Adrenal gland (tissue), 5 donors: Measurements from ENCODE around the gene KLK15.

ENCODE experiments used
- POLR2A ChIP-seq, 2 donors: fragments of 450-650 bp; IDR thresholded peaks; one replicate each; pipeline ENCODE4 v1.6.1; 2017; ENCODE audit warnings: antibody characterized with exemption in 2 of 2, mild to moderate bottlenecking in 2 of 2, moderate library complexity in 1 of 2
- TF ChIP-seq, protein P1 (sequence below), 6 experiments: fragments of 450-650 bp in 4 of 6; fragments of 200-600 bp in 2 of 6; sonication (generic) in 1 of 6; IDR thresholded peaks; 1 replicate in 5 of 6; 2 replicates in 1 of 6; pipeline versions ENCODE4 v1.5.1 to v1.8.0; 2016 to 2021; ENCODE audit warnings: antibody characterized with exemption in 6 of 6, mild to moderate bottlenecking in 2 of 6, moderate library complexity in 1 of 6
- donor health status: DM: no; HTN: no; CAD: no.

- TF ChIP-seq, protein P1, sequence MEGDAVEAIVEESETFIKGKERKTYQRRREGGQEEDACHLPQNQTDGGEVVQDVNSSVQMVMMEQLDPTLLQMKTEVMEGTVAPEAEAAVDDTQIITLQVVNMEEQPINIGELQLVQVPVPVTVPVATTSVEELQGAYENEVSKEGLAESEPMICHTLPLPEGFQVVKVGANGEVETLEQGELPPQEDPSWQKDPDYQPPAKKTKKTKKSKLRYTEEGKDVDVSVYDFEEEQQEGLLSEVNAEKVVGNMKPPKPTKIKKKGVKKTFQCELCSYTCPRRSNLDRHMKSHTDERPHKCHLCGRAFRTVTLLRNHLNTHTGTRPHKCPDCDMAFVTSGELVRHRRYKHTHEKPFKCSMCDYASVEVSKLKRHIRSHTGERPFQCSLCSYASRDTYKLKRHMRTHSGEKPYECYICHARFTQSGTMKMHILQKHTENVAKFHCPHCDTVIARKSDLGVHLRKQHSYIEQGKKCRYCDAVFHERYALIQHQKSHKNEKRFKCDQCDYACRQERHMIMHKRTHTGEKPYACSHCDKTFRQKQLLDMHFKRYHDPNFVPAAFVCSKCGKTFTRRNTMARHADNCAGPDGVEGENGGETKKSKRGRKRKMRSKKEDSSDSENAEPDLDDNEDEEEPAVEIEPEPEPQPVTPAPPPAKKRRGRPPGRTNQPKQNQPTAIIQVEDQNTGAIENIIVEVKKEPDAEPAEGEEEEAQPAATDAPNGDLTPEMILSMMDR (IDR thresholded peaks at IDR 0.05) = no peak
- TF ChIP-seq POLR2A (IDR thresholded peaks at IDR 0.05) = no peak
These were observed 38.3 kb downstream of the KLK15 start for GRCh38 chr19:50794876-50795663.
